Skeletal muscle cell (primary cell): Measurements from ENCODE around the gene CENPU.
"Not testable (repeated sequence)": the region's sequence is repeated elsewhere in the genome, so short reads cannot be mapped to it uniquely, and the experiment has no call there.

Experiments used
- DNase-seq: peaks from one replicate; pipeline ENCODE4 v3.0.0-alpha.2; 2010; ENCODE audit warnings: low read depth
- H3K4me3 ChIP-seq: 2 replicates; pipeline ENCODE4 v1.5.1; 2011; ENCODE audit warnings: low read depth, mild to moderate bottlenecking, control low read depth, low read length, moderate library complexity

The CENPU gene, protein sequence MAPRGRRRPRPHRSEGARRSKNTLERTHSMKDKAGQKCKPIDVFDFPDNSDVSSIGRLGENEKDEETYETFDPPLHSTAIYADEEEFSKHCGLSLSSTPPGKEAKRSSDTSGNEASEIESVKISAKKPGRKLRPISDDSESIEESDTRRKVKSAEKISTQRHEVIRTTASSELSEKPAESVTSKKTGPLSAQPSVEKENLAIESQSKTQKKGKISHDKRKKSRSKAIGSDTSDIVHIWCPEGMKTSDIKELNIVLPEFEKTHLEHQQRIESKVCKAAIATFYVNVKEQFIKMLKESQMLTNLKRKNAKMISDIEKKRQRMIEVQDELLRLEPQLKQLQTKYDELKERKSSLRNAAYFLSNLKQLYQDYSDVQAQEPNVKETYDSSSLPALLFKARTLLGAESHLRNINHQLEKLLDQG

DNA sequence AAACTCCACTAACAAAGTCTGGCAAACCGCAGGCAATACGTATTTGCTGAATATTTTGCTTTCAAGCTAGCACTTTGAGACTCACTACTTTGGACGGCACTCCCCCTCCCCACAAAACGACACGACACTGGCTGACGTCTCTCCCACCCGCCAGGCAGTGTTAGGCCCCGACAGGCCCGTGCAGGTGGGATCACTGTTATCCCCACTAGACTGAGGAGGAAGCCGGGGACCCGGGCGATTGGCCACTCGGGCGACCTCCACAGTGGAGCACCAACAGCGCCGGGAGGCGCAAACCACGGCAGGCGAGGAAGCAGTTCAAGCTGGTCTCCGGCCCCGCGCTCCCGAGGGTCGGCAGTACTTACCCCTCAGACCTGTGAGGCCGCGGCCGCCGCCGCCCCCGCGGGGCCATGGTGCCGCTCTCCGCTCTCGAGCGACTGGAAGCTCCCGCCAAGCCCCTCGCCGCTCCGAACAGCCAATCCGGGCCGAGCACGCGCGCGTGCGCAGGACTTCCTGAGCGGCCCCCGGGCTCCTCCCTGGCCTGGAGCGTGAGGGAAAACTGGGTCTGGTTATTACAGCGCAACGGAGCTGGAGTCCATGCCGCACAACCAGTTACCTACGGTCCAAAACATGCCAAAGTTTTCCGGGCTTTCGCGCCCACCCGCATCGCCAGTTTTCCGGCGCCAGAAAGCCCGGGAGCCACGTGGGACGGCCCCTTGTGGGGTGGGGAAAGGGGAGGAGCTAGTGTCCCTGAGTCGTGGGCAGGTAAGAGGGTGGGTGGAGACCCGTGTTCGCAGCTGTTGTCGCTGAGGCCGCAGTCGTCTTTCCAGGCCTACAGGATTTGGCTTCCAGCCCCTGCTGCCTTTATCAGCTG, at the start of gene CENPU:
Gene CENPU, minus strand, starts transcription at position 443 of the 871 bp plus-strand sequence. Its CDS starts 34 bp downstream, at position 409.
- DNase-seq: peak; percentile 97

DNA sequence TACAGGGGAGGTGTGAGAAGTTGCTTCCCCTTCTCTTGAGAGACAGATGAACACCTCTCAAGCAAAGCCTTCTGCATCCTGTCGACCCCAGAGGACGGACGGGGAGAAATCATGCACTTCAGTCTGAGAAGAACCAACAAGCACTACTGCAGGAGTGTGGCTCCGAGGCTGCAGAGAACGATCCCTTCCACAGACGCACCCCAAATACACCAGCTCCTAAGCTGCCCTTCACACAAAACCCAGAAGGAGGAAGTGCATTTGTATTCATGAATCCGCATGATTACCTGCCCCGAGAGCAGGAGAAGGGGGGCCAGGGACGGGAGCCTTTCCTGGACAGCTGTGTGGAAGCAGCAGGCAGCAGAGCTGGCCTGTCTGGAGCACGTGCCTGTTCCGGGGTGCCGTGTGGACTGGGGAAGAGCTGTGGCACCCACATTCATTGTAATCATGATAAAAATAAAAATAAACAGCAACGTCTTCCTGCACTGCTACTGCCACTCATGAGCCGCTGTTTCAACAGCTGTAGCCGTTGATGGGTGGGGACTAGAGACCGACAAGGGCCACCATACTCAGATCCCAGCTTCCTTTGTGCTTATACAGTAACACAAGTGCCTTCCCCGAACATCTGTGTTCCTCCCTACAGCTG, 49.0 kb upstream of the CENPU start:
- DNase-seq: no peak
- no peak overlapping the region for H3K4me3 ChIP-seq

More for the DNA sequence above, at the start of gene CENPU:
- peak within 1 kb of the TSS; percentile 55 for H3K4me3 ChIP-seq

DNA sequence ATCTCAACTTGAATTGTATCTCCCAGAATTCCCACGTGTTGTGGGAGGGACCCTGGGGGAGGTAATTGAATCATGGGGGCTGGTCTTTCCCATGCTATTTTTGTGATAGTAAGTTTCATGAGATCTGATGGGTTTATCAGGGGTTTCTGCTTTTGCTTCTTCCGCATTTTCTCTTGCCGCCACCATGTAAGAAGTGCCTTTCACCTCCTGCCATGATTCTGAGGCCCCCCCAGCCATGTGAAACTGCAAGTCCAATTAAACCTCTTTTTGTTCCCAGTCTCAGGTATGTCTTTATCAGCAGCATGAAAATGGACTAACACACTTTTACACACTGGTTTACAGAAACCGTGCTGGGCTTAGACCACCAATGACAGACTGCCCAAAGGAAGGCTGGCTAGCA, 45.3 kb upstream of the CENPU start:
- DNase-seq, H3K4me3 ChIP-seq: not testable (repeated sequence)

DNA sequence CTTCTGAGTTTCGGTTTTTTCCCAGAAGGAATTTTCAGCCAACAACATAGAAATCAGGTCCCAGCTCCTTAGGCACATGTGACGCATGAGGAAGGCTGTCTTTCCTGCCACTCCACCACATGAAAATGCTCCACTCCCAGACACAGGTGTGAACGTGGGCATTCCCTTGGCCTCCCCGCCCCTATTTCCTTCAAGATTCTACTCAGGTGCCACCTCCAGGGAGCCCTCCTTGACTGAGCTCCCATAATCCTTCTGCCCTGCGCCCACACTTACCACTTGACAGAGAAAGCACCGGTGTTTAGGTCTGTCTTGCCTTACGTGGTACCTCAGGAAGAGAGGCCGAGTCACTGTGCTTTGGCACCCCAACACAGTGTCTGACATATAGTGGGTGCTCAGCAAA, 44.4 kb upstream of the CENPU start:
- no peak for DNase-seq
- H3K4me3 ChIP-seq: no peak overlapping the region

DNA sequence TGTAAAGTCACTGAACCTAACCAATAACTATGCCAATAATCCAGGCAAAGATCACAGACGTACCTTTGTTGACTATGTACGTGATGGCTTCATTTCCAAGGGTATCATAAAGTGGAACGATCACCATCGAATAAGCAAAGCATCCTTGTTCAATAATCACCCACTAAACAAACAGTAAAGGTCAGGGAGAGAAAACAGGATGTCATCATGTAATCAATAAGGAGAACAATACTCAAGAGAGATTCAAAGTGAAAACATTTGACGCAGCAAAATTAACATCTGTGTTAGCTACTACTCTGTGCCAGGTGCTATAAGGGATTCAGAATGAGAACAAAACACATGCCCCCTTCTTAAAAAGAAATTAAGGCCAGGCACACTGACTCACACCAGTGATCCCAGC, 42.9 kb upstream of the CENPU start:
- no peak for DNase-seq
- no peak overlapping the region for H3K4me3 ChIP-seq

DNA sequence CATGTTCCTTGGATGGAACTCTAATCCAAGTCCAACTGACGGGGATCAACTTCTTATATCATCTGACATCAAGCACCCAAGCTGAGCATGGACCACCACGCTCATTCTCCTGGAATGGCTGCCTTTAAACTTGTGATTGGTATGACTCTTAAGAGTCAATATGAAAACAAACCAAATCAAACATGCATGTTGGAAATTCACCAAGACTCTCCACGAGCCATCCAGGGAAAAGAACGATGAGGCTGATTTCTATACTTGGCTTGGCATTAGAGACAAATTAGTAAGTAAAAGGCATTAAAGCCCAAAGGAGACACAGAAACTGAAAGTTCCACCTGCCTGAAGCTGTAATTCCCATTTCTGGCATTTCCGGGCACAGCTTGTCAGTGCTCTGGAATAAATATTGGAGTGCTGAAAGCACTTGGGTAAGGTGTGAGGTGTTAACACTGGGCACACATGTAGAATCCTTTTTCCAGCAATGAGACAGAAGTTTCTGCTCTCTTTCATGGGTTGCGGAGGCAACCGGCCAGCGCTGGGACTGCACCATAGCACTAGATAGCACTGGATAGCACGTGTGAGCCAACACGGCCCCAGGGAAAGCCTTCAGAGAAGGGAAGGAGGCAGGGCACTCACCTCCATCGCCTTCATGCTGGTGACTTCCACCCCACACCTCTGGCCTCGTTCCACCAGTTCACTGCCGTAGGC, 42.1 kb upstream of the CENPU start:
- no peak overlapping the region for H3K4me3 ChIP-seq
- no peak for DNase-seq

DNA sequence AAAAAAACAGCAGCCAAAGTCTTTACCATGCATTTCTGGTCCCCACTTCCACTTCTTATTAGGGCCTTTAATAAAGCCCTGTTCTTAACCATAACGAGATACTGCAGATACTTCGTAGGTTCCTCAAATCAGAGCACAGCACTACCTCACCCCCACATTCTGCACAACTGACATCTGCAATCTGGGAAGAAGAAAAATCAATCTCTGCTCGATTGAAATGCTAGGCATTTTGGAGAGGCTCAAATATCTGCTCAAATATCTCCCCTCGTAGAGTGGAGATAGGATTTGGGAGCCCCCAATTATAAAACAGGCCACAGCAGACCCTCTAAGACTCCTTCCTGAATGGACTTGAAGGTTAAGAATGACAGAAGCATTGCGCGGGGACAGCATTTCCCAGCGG, 40.3 kb upstream of the CENPU start:
- DNase-seq: no peak

DNA sequence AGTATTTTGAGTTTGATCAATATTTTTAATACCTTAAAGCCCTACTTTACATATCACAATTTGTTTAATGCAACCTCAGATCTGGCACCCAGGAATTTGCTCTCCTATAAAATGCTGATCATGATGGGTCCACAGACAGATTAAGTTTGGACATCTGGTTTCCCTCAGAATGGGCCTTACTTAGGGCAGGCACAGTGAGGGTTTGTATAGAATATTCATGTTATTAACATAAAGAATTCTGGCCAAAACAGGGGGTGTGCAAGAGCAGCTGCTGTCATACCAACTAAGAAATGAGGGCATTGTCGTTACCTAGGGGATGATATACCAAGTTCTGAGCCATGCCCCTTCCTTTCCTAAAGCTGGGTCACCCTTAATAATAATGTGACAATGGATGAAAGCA, 37.5 kb upstream of the CENPU start:
- DNase-seq: no peak

More for the DNA sequence above, 40.3 kb upstream of the CENPU start:
- no peak overlapping the region for H3K4me3 ChIP-seq

DNA sequence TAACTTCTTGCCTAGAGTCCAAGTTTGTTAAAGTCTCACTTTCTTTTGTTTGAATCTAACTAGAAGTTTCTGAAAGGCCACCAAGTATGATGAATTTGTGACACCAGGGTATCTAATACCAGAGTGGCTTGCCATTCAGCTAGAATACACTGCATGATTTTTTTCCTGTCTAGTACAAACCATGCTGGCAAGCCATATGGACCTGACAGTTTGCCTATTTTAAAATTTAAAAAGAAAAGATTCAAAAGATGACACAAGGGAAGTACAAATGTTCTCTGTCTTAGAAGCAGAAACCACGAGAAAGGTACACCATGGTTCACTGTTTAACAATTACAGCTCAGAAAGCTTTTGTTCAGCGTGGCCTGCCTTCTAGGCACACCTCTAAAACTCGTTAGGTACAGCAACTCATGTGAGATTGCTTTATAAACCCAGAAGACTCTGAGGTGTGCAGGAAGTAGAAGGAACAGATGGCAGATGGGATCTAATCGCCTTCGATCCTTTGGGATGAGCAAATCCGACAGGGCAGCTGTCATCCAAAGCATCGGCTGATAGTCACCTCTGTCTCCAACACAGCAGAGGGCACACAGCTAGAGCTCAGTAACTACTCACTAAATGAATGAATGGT, 35.4 kb upstream of the CENPU start:
- DNase-seq: no peak
- H3K4me3 ChIP-seq: no peak overlapping the region

More for the DNA sequence above, 37.5 kb upstream of the CENPU start:
- no peak overlapping the region for H3K4me3 ChIP-seq

DNA sequence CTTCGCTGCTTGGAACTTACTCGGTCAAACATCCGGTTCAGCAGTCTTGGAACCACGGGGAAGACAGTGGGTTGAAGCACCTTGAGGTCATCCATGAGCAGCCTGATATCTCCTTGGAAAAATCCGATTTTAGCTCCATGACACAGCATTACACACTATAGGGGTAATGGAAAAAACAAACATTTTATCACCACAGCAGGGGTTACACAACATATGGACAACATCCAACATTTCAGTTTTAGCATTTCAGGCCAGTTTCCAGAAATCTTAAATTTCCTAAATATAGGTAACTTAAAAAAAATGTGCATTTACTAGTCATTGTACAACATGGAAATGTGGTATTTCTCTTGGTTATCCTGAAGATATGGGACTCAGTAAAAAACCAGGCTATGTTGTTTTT, 34.4 kb upstream of the CENPU start:
- no peak overlapping the region for H3K4me3 ChIP-seq
- no peak for DNase-seq

DNA sequence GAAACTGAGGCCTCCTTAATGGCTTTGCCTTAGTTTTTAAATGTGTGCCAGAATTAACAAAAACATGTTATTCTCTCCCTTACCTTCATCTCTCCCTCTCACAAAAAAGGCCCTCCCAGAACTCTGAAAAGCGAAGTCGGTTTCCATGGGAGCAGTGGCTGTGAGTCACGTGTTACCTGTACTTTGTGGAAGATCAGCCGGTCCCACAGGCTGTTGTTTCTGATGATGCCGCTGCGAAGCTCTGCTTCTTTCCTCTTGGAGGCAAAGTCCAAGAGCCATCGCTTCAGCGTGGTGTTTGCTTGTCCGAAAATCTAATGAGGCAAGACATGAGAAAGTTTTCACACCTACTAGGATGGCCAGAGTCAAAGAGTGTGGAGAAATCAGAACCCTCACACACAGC, 32.5 kb upstream of the CENPU start:
- no peak for DNase-seq
- H3K4me3 ChIP-seq: no peak overlapping the region

DNA sequence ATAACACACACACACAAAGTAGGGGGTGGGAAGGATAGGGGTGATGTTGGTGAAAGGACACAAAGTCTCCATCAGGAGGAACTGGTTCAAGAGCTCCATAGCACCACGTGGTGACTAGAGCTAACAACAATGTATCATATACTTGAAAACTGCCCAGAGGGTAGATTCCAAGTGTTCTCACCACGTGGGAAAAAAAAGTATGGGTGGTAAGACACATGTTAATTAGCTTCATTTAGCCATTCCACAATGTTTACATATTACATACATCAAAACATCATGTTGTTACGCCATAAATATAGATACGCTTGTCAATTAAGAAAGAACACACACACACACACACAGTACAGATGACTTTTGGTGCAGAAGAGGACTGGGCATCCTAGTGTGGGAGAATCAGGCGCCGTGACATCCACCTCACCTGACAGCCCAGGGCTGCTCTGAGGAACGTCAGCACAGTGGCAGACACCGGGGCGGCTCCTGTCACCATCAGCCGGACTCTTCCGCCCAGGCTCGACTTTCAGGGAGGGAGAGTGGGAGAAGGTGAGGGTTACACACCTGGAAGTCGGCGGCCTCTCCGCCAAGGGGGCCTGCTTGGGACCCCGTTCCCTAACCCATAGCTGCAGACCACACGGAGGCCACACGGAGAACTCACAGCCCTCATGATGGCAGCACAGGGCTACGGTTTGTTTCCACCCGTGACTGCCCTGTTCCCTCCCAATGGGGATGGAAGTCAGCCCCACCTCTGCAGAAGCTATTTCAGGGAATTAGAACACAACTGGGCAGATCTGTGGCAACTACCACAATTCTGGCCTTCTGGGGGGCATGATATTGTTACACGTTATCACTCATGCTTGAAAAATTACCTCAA, 31.8 kb upstream of the CENPU start:
- H3K4me3 ChIP-seq: no peak overlapping the region
- DNase-seq: no peak

DNA sequence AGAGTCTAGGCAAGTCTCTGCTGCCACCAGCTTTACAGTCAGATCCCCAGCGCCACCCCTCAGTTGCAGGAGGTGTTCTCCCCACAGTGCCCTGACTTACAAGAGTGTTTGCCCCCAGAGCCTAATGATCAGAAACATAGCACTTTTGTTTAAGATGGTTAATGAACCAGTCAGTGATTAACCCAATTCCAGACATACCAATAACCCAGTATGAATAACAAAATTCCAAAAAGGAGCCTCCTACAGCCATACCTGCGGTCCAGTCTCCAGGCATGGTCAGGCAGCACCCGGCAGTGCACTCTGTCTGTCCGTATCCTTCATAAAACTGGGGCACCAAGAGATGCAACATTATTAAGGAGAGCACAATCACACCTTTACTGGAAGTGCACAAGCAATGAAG, 30.7 kb upstream of the CENPU start:
- no peak overlapping the region for H3K4me3 ChIP-seq
- DNase-seq: no peak

DNA sequence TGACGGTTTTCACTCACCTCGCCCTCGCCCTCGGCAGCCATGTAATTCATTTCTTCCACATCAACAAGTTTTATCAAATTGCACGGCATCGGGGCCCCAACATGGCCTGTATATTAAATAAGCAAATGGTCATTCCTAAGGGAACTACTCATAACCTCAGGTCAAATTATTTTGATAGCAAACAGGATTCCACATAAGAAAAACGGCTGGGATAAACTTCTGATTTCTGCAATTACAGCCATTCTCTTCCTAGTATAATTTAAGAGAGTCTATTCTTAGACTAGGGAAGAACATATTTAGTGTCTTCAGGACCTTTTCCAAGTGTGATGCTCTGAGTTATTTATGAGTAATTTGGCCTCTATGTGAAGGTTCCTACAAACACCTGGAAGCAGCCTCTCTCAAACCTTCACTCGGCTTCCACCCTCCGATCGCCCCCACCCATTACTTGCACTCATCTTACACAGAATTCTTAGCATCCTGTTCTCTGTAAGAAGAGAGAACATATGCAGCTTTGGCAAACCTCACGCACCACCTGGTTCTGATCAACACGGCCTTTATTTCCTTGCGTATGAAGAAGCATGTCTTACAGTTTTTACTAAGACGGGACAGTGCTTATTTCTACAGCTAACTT, 29.4 kb upstream of the CENPU start:
- no peak overlapping the region for H3K4me3 ChIP-seq
- DNase-seq: no peak

DNA sequence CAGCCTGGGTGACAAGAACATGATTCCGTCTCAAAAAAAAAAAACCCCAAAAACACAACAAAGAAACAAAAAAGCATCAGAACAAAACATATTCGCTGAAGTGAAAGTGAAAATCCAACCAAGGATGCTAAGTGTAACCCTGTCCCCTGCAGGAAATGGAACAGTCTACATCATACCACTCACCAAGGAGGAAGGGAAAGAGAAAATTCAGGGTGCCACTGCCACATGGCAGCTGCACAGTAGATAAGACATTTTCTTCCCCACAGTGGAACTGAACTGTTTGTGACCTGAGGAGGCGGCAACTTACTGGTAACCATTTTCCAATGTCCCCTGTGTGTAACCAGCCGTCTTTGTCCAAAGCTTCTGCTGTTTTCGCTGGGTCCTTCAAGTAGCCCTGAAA, 28.2 kb upstream of the CENPU start:
- no peak for DNase-seq
- H3K4me3 ChIP-seq: no peak overlapping the region

DNA sequence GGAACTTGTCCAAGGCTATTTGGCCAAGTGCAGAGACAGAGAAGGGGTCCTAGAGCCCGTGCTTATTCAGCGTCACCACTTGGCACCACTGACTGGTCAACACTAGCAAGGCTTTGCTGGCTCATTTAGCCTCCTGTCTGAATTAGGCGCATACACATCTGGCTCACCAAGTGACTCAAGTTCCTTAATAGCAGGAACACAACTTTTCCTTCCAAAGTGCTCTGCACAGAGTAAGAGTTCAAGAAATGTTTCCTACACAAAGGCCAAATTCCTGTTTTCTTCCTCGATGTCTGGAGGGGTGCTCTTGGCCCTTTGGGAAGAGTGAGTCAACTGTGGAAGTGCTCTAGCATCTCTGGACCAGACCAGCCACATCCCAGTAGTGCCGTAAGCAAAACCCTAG, 26.8 kb upstream of the CENPU start:
- no peak overlapping the region for H3K4me3 ChIP-seq
- DNase-seq: no peak

DNA sequence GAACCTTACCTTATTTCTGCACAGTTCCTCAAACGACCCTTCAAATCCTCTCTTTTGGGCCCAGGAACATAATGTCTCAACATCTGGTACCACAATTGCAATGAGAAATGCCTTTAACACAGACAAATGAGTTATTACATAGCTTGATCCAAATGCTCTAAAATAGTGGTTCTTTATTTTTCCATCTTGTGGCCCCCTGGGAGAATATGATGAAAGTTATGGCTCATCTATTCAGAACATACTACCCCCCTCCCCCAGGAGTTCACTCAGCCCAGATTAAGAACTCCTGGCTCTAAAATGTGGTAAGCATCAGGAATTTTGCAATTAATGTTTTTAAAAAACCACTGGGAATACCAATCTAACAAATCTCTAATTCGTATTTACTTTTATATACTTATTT, 23.9 kb upstream of the CENPU start:
- DNase-seq: peak; percentile 72

DNA sequence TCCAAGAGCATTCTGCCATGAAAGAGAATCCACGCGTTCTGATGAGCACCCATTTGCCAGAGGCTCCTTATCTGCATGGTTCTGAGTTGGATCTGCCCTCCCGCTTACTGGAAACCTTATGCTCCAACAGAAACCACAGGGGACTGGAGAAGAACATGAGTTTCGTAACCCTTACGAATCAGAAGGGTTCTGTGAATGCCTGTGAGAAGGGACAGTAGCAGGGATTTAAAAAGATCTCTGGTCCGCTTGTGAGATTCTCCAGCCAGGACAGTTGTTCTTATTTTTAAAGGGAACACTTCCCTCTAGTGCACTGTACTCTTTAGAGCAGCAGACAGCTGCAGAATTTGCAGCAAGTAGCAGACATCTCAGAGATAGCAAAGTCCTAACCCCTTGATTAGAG, 22.5 kb upstream of the CENPU start:
- peak; percentile 86 for DNase-seq
- no peak overlapping the region for H3K4me3 ChIP-seq

More for the DNA sequence above, 23.9 kb upstream of the CENPU start:
- H3K4me3 ChIP-seq: no peak overlapping the region
